Urothelium cell line (cell line): ENCODE data around the gene ADAT1.

Experiments
- DNase-seq: peaks from one replicate; pipeline ENCODE4 v3.0.0; 2011; ENCODE audit warnings: low spot score, mixed read lengths
- FAIRE-seq: peaks from 2 replicates; lab custom pipeline; 2011; peaks lifted over from hg19 to GRCh38; lab: Jason Lieb, UNC

ADAT1 gene

DNA sequence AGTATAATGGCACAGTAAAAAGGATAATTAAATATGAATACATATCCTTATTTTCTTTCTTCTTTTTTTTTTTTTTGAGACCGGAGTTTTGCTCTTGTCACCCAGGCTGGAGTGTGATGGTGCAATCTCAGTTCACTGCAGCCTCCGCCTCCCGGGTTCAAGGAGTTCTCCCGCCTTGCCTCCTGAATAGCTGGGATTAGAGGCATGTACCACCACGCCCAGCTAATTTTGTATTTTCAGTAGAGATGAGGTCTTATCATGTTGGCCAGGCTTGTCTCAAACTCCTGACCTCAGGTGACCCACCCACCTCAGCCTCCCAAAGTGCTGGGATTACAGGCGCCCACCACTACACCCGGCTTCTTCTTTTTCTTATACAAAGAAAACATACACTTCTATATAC is 44.9 kb downstream of the ADAT1 start:
- FAIRE-seq = no peak
- DNase-seq = no peak

DNA sequence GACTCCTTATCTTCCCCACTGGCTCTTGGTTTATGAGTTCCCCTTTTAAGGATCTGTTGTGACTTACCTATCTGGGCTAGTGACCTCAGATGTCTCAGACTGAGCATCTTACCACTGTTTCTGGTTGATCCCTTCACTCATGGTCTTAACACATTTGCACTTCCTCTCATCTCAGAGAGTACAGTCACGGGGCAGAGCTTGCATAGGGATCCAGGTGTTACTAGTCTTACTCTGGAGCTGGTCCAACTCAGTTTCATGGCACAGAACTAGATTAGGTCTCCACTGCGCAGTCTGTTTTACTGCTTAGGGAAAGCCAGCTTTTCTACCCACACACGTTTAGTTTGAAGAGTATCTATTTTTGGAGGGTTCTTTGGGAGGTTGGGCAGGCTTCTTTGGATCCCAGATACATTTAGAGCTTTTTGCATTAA is 46.7 kb downstream of the ADAT1 start:
- DNase-seq = no peak
- no peak for FAIRE-seq

DNA sequence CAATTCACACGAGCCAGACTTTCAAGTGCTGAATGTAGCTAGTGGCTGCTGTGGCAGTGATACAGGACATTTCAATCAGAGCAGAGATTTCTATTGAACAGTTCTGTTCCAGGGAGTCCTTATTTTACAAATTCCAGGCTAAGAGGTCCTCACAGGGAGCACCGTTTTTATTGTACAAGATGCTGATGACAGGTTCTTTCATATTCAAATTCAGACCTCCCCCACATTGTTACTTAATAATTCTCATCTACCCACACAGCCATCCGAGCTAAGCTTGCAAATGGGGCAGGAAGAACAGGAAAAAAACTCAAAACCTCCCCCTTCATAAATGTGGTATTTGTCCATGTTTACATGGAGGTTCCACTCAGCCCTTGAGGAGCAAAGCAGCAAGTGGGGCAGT is 47.1 kb downstream of the ADAT1 start:
- DNase-seq = no peak

DNA sequence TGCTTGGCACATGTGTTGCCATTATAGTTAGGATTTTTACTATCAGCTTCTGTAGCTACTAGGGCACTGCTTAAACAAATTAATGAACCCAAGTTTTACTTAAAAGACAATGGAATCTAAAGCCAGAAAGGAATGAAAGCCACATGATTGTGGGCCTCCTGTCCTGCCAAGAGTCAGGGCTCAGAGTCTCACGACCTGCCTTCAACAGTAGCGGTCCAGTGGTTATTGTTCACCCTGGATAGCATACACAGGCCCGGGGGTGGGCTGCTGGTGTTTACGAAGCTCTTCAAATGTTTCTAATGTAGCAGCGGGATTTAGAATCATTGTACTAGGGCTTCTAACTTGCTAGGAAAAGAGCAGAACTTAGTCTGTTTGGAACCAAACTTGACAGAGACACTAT is 49.1 kb downstream of the ADAT1 start:
- no peak for FAIRE-seq

More for the DNA sequence above, 47.1 kb downstream of the ADAT1 start:
- no peak for FAIRE-seq

DNA sequence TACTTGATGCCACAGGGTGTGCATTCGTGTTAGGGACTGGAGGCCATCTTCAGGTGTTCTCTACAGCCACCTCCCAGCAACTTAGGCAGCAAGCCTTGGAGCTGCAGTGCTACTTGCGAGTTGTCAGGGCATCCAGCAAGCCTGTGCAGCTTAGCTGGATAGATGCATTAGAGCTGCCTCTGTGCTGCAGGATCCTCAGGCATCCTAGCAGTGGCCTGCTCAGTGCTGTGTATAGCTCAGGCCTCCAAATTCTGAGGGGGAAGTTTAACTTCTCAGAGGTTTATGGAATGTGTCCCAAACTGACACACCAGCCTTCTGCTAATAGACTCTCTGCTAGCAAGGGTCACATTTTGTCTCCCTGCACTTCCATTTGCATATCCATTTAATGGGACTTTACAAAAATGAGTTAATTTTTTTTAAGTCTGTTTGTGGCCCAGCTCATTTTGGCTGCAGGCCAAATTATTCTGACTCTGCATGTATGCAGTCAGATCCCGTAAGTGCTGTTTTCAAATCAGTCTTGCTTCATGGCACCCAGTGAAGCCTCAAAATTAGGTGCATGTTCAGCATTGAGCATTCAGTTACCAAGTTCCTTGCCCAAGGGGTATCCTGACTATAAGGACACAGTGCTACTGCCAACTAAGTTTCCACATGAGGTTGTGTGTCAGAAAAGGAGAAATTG is 50.1 kb downstream of the ADAT1 start:
- DNase-seq (no peak), FAIRE-seq (no peak)

More for the DNA sequence above, 49.1 kb downstream of the ADAT1 start:
- no peak for DNase-seq

- no peak for DNase-seq
- FAIRE-seq = no peak
These were observed 52.5 kb downstream of the ADAT1 start for GRCh38 chr16:75570396-75571065.

- FAIRE-seq = no peak
- DNase-seq = no peak
These were observed 55.2 kb downstream of the ADAT1 start for GRCh38 chr16:75567911-75568310.

GRCh38 chr16:75566758-75567255 is 56.3 kb downstream of the ADAT1 start:
- DNase-seq (peak; percentile 7), FAIRE-seq (no peak)

GRCh38 chr16:75566040-75566757 is 56.9 kb downstream of the ADAT1 start, which contains the start of gene GABARAPL2:
Gene GABARAPL2 (plus strand): TSS chr16:75566379. CDS start chr16:75566487, 108 bp downstream.
- FAIRE-seq (no peak), DNase-seq (peak; percentile 90)

DNA sequence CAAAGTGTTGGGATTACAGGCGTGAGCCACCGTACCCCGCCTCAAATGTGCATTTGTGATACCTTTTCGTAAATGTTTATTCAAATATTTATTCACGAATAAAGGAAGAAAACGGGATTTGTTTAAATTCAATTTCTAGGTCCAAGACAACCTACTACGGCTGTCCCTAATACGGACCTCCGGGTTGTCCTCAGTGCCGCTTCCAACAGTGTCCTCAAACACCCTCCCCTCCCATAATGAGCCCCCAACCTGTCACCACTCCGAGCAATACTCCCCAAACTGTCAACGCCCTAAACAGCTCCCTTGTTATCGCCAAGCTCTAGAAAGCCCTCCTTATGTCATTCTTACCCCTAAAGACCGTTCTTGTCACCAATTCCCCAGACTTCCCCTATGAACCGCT is 57.4 kb downstream of the ADAT1 start:
- DNase-seq = no peak
- no peak for FAIRE-seq

DNA sequence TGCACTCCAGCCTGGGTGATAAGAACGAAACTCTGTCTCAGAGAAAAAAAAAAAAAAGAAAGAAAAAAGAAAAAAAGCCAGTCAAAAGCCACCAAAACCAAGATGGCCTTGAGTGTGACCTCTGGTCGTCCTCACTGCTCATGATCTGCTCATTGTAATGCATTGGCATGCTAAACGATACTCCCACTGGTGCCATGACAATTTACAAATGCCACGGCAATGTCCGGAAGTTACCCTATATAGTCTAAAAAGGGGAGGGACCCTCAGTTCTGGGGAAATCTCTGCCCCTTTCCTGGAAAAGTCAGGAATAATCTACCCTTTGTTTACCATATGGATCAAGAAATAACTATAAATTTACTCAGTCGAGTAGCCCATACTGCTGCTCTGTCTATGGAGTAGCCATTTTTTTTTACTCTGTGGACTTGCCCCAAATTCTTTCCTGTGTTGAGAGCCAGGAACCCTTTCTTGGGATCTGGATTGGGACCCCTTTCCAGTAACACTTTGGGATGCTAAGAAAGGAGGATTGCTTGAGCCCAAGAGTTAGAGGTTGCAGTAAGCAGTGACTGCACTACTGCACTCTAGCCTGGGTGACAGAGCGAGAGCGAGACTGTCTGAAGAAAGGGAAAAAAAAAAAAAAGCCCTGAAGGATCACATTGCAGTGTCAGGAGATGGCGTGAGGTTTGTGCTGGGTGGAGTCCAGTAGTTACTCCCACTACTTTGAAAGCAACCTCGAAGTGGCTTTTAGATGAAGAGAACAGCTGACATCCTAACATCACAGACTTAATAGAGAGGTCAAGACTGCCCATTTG is 63.3 kb downstream of the ADAT1 start:
- peak; percentile 21 for DNase-seq

DNA sequence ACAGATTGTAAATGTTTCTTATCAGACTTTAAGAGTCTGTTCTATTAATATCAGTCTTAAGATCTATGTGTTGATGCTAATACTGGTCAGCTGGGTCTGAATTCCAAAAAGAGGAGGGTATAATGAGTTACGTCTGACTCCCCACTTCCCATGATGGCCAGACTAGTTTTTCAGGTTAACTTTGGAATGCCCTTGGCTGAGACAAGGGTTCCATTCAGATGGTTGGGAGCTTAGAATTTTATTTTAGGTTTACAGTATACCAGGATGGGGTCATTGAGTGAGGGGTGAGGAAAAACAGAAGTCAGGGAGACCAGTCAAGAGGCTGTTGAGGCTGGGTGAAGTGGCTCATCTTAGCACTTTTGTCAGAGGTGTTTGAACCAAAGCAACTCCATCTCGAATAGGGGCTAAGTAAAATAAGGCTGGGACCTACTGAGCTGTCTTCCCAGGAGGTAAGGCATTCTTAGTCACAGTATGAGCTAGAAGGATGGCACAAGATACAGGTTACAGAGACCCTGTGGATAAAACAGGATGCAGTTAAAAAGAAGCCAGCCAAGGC is 64.2 kb downstream of the ADAT1 start:
- no peak for FAIRE-seq

More for the DNA sequence above, 63.3 kb downstream of the ADAT1 start:
- no peak for FAIRE-seq

GRCh38 chr16:75556431-75556950 is 66.6 kb downstream of the ADAT1 start:
- no peak for FAIRE-seq
- no peak for DNase-seq

More for the DNA sequence above, 64.2 kb downstream of the ADAT1 start:
- DNase-seq = no peak

DNA sequence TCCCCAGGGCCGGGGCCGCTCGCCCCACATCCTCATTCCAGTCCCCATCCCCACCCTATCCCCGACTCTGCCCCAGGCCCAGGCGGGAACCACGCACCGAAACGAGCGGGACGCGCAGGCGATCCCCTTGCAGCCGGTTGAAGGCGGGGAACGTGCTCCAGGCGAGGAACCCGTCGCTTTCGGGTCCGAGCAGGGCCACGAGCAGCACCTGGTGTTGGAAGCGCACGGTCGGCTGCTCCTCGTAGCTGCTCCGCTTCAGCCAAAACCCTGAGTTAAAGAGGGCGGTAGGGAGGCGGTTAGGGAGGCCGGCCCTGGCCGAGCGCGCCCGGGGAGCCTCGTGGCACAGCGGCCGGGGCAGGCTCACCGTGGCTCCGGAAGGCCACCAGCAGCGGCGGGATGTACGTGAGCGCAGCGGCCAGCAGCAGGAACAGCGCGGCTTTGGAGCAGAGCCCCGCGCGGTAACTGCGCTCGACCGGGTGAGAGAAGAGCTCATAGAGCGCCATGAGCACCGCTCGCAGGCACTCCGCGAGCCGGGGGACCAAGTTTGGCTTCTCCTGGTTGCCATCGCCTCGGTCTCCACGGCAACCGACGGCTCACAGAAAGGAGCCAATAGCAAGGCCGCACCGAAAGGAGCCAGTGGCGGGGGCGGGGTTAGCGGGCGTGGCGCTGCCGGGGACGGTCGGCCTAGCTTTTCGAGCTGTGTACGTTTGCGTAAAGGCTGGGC is 67.2 kb downstream of the ADAT1 start, which contains the start of gene TMEM231:
TSS of gene TMEM231 (minus strand) at position 546 of the 724 bp plus-strand sequence. CDS start at position 503, 43 bp downstream.
- peak; percentile 96 for DNase-seq
- peak; percentile 81 for FAIRE-seq

DNA sequence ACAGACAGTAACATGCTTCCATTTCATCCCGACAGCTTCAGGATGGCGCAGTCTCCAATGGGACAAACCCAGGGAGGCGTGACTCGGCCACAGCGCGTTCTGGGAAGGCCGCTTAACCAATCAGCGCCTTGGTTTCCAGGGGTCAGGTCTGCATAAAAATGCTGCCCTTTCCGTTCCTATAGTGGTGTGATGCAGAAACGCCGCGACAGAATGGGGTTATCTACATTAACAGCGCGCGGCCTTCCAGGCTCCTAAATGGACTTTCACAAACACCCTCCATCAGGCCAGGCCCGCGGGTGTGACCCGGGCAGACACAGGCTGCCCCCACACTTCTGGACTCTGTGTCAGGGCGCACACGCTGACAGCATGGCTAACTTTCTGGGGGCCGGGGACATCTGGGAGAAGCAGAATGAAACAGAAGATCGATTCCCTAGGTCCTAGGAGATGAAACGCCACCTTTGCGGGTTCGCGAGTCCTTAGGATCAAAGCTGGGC is 67.8 kb downstream of the ADAT1 start:
- FAIRE-seq = no peak
- DNase-seq = peak; percentile 92

DNA sequence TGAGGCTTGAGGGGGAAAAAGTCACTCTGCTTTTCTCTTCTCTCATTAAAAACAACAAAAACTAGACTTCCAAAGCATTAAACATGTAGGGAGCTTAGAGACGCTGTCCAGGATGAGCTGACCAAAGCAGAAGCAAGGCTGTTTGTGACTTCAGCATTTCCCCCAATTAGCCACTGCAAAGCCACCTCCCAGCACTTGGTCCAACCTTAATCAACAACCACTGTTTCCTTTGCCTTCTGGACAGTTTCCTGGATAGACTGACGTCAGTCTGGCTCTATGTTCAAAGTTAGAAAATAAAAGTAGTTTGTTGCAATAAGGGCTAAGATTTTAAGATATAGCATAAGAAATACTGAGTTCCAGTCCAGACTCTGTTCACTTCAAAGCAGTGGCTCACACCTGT is 70.1 kb downstream of the ADAT1 start:
- DNase-seq = no peak
- FAIRE-seq = no peak

DNA sequence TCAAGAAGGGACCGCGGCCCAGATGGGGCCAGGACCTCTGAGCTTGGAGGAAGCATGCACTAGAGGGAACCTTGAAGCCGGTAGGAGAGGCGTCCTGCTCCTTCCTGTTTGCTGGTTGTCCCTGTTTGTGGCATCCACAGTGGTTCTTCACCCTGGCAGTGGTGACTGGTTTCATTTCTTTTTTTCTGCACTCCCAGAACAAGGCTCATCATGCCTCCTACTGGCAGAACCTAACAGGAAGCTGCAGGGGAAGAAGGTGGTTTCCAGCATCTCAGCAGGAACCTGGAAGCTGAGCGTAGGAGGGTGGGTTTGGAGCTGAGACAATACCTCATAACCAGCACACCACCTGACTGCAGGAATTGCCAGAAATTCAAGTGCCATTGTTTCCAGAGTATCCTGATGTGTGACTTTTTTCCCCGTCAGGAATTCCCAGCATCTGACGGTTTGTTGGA is 72.8 kb downstream of the ADAT1 start:
- FAIRE-seq (no peak), DNase-seq (peak; percentile 23)
